NCI-H1436 (cell line): Measurements from ENCODE around the gene TNRC6C.
"Not testable (repeated sequence)": the region's sequence is repeated elsewhere in the genome, so short reads cannot be mapped to it uniquely, and the experiment has no call there.

ENCODE experiments used
- DNase-seq: peaks from one replicate; lab custom pipeline; 2025; lab: John Stamatoyannopoulos, UW

Gene TNRC6C

DNA sequence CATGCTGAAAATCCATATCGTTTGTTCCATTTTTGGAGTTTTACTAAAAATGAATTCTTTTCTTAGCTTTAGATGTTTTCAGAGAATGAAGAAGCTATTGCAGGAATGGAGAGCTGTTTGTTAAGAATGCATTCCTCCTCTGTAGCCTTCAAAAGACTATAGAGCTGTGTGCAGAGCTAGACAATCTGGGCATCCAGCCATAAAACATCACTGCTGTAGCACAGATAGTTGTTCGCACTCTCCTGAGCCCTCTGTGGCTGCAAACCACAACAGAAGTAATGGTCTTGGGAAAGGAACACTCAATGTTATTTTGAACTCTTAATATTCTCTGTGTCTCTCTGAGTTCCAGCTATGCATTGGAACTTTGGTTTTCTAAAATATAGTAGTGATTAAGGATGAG lies 4.9 kb downstream of the TNRC6C start:
- DNase-seq = no peak

GRCh38 chr17:77965352-77965751 lies 6.8 kb downstream of the TNRC6C start:
- no peak for DNase-seq

DNA sequence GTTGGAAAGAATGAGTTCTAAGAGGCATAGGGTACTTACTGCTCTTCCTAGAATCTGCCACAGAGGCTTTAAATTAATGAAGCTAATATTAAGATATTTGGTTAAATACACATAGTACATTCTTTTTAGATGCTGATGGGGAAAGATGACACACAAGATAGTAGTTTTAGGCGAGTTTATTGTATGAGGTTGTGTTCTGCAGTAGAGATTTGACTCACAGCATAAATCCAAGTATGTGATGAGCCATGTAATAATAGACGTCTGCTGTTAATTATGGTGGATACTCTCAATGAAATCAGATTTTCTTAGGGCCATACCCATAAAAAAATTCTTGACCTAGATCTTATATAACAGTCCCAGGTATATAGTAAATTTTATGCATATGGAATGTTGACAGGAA lies 8.0 kb downstream of the TNRC6C start:
- no peak for DNase-seq

DNA sequence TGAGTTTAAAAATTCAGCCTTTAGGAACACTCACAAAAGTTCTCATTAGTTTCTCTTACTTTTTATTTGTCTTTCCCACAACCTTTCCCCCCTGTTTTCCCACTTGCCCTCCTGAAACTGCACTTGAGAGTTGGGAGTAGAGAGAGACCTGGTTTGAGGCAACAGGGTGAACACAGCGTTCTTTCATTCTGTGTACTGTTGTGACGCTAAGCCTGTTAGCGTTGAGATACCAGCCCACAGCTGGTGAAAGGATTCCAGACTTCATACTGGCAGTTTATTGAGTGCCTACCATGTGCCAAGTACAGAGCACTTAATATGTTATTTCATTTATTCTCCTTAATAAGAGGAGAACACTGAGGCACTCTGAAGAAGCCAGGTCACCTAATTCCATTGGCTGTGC lies 10.3 kb downstream of the TNRC6C start:
- DNase-seq = no peak

GRCh38 chr17:77972271-77972670 lies 13.8 kb downstream of the TNRC6C start:
- not testable (repeated sequence) for DNase-seq

- no peak for DNase-seq
These were observed 15.4 kb downstream of the TNRC6C start for GRCh38 chr17:77973953-77974352.

GRCh38 chr17:77974396-77974795 lies 15.9 kb downstream of the TNRC6C start:
- DNase-seq = no peak

DNA sequence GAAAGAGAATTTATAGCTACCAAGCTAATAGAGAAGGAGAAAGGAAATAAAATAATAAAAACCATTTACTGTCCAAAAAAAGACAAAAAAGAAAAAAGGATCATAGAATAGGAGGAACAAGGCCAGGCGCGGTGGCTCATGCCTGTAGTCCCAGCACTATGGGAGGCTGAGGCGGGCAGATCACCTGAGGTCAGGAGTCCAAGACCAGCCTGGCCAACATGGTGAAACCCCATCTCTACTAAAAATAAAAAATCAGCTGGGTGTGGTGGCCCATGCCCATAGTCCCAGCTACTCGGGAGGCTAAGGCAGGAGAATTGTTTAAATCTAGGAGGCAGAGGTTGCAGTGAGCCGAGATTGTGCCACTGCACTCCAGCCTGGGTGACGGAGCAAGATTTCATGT lies 23.9 kb downstream of the TNRC6C start:
- DNase-seq = not testable (repeated sequence)

DNA sequence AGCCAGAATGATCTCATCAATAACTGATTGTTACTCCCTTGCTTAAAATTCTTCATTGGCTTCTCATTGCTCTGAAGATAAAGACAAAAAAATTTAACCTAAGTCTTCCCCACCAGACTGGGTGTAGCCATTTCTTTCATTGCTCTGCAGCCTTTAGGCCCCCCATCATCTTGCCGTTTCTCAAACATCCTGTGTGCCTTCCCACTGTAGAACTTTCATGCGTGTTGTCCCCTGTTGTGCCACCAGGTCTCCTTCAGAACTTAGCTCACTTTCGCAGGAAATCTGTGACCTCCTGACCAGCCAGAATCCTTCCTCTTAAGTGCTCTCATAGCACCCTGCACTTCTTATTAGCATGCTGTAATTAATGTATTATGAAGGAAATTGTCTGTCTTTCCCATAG lies 31.8 kb downstream of the TNRC6C start:
- no peak for DNase-seq

DNA sequence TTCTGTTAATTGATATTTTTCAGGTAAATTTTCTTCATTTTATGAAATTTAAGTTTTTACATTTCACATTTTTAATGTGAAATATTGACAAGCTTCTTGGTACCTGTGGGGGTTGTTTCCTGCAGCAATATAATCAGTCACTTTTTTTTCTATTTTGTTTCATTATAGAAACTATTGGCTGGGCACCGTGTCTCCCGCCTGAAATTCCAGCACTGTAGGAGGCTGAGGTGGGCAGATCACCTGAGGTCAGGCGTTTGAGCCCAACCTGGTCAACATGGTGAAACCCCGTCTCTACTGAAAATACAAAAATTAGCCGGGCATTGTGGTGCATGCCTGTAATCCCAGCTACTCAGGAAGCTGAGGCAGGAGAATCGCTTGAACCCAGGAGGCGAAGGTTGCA lies 35.2 kb downstream of the TNRC6C start:
- DNase-seq = not testable (repeated sequence)

- no peak for DNase-seq
These were observed 36.8 kb downstream of the TNRC6C start for GRCh38 chr17:77995146-77995852.

- DNase-seq = no peak
These were observed 37.8 kb downstream of the TNRC6C start for GRCh38 chr17:77996256-77996655.

- DNase-seq = no peak
These were observed 41.1 kb downstream of the TNRC6C start for GRCh38 chr17:77999413-78000173.

- no peak for DNase-seq
These were observed 41.8 kb downstream of the TNRC6C start for GRCh38 chr17:78000341-78000740.

- DNase-seq = peak; percentile 30
These were observed 42.7 kb downstream of the TNRC6C start for GRCh38 chr17:78001182-78001581.

GRCh38 chr17:78001612-78002011 lies 43.1 kb downstream of the TNRC6C start:
- no peak for DNase-seq

GRCh38 chr17:78002166-78002565 lies 43.7 kb downstream of the TNRC6C start:
- DNase-seq = no peak

- DNase-seq = no peak
These were observed 47.1 kb downstream of the TNRC6C start for GRCh38 chr17:78005452-78006171.

- no peak for DNase-seq
These were observed 47.8 kb downstream of the TNRC6C start for GRCh38 chr17:78006338-78006737.

DNA sequence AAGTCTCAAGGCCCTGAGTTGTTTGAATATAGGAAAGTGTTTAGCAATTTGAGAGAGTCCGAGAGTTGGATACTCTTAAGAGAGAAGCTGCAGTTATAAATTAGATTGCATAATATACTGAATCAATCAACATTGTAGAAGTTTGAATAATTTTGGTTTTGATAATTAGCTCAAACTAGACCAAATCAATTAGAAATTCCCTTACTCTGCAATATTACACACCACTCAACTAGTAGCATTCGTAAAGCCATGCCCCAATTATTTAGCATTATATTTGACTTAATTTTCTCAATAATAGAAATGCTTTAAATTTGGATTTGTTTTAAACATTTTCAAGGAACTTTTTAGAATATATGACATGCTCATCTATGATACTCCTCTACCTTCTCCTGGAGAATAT lies 49.1 kb downstream of the TNRC6C start:
- DNase-seq = no peak

GRCh38 chr17:78010759-78011158 lies 52.3 kb downstream of the TNRC6C start:
- DNase-seq = no peak

- no peak for DNase-seq
These were observed 53.9 kb downstream of the TNRC6C start for GRCh38 chr17:78012428-78012827.
